Neural cell (in vitro differentiated cells): Measurements from ENCODE around the gene PPP1CB. TPM values are rescaled to one million over a fixed set of nuclear protein-coding genes. Genes with fewer than 3 reads are reported as not detected.

Source experiments
- H2AFZ ChIP-seq: fragments of 200-600, 300-800 bp; sonication (generic), shearing (Covaris generic); 2 replicates; pipeline ENCODE4 v1.6.0; 2014; ENCODE audit warnings: low read depth, mild to moderate bottlenecking, antibody characterized with exemption, low read length, moderate library complexity
- H3F3A ChIP-seq: fragments of 200-600 bp; shearing (Covaris generic); 2 replicates; pipeline ENCODE4 v1.6.1; 2016; ENCODE audit warnings: mild to moderate bottlenecking, moderate library complexity, mixed read lengths, antibody characterized with exemption, low read length; ENCODE audit not compliant: insufficient read depth, poor library complexity, severe bottlenecking
- H3K27ac ChIP-seq: fragments of 200-600, 300-800 bp; sonication (generic), shearing (Covaris generic); 2 replicates; pipeline ENCODE4 v1.5.1; 2014; ENCODE audit warnings: mild to moderate bottlenecking, low read length, moderate library complexity
- H3K27me3 ChIP-seq: fragments of 300-800, 200-600 bp; sonication (generic), shearing (Covaris generic); 2 replicates; pipeline ENCODE4 v1.6.0; 2014; ENCODE audit warnings: mild to moderate bottlenecking, low read depth, low read length, moderate library complexity; ENCODE audit not compliant: insufficient read depth
- H3K36me3 ChIP-seq: fragments of 300-800, 200-600 bp; sonication (generic), shearing (Covaris generic); 2 replicates; pipeline ENCODE4 v1.5.1; 2014; ENCODE audit warnings: mild to moderate bottlenecking, antibody characterized with exemption, low read length, moderate library complexity; ENCODE audit not compliant: insufficient read depth
- H3K4me2 ChIP-seq: fragments of 300-800, 200-600 bp; sonication (generic), shearing (Covaris generic); 2 replicates; pipeline ENCODE4 v1.6.0; 2014; ENCODE audit warnings: mild to moderate bottlenecking, low read length
- H3K4me3 ChIP-seq: fragments of 300-800, 200-600 bp; sonication (generic), shearing (Covaris generic); 2 replicates; pipeline ENCODE4 v1.5.1; 2014; ENCODE audit warnings: mild to moderate bottlenecking, low read length, moderate library complexity
- H3K79me2 ChIP-seq: fragments of 200-600 bp; shearing (Covaris generic); replicated peaks from 2 replicates; pipeline ENCODE4 v1.6.0; 2014; ENCODE audit warnings: mild to moderate bottlenecking, low read length, moderate library complexity; ENCODE audit not compliant: insufficient read depth
- H3K9ac ChIP-seq: fragments of 300-800, 200-600 bp; sonication (generic), shearing (Covaris generic); 2 replicates; pipeline ENCODE4 v1.6.1; 2016; ENCODE audit warnings: mild to moderate bottlenecking, low read length, mixed read lengths
- H3K9me2 ChIP-seq: fragments of 200-600 bp; shearing (Covaris generic); 2 replicates; pipeline ENCODE4 v1.6.1; 2016; ENCODE audit warnings: mild to moderate bottlenecking, low read length, mixed read lengths; ENCODE audit not compliant: insufficient read depth
- H3K9me3 ChIP-seq: fragments of 200-600, 300-800 bp; sonication (generic), shearing (Covaris generic); 2 replicates; pipeline ENCODE4 v1.6.1; 2016; ENCODE audit warnings: mild to moderate bottlenecking, mixed run types, low read length, moderate library complexity, mixed read lengths
- H4K20me1 ChIP-seq: fragments of 200-600 bp; shearing (Covaris generic); 2 replicates; pipeline ENCODE4 v1.6.1; 2016; ENCODE audit warnings: mild to moderate bottlenecking, mixed run types; ENCODE audit not compliant: insufficient read depth
- EP300 ChIP-seq: fragments of 450-650 bp; conservative IDR thresholded peaks from 2 replicates; pipeline ENCODE4 v1.6.1; 2014; ENCODE audit warnings: antibody characterized with exemption, mild to moderate bottlenecking, moderate library complexity; ENCODE audit not compliant: poor library complexity, severe bottlenecking
- EZH2 ChIP-seq: fragments of 200-600, 300-800 bp; shearing (Covaris generic), sonication (generic); IDR thresholded peaks from 2 replicates; pipeline ENCODE4 v1.6.1; 2014; ENCODE audit warnings: antibody characterized with exemption, low read length, borderline replicate concordance, mild to moderate bottlenecking; ENCODE audit not compliant: insufficient read depth, poor library complexity, severe bottlenecking
- MXI1 ChIP-seq: fragments of 450-650 bp; conservative IDR thresholded peaks from 2 replicates; pipeline ENCODE4 v1.6.1; 2014; ENCODE audit warnings: antibody characterized with exemption, mild to moderate bottlenecking; ENCODE audit not compliant: poor library complexity, severe bottlenecking
- POLR2AphosphoS5 ChIP-seq: IDR thresholded peaks from 2 replicates; pipeline ENCODE4 v1.6.1; 2012
- RAD21 ChIP-seq: fragments of 450-650 bp; conservative IDR thresholded peaks from 2 replicates; pipeline ENCODE4 v1.6.1; 2014; ENCODE audit warnings: antibody characterized with exemption, mild to moderate bottlenecking, moderate library complexity
- SMC3 ChIP-seq: fragments of 450-650 bp; conservative IDR thresholded peaks from 2 replicates; pipeline ENCODE4 v1.6.1; 2014; ENCODE audit warnings: antibody characterized with exemption, mild to moderate bottlenecking, moderate library complexity; ENCODE audit not compliant: poor library complexity
- TAF1 ChIP-seq: IDR thresholded peaks from 2 replicates; pipeline ENCODE4 v1.6.1; 2012; ENCODE audit warnings: low read depth
- polyA plus RNA-seq: library from polyadenylated mRNA; depleted of rRNA; stranded (reverse); fragments of >200 nt; gene quantifications from 2 replicates; pipeline ENCODE4 v1.2.3, GENCODE V29; 2014
- TF ChIP-seq, protein P1 (sequence below): fragments of 450-650 bp; IDR thresholded peaks from 2 replicates; pipeline ENCODE4 v1.5.1; 2014; ENCODE audit warnings: antibody characterized with exemption, mild to moderate bottlenecking, moderate library complexity; ENCODE audit not compliant: poor library complexity, severe bottlenecking
- TF ChIP-seq, protein P2 (sequence below): IDR thresholded peaks from 2 replicates; pipeline ENCODE4 v1.6.1; 2012; ENCODE audit warnings: borderline replicate concordance

Gene PPP1CB
- polyA plus RNA-seq, 1 donor from 2014 or later = 239 TPM

GRCh38 chr2:28778392-28778791, 26.8 kb downstream of the PPP1CB start:
- Histone ChIP-seq H3K27me3 (no peaks in the 10 kb centered on the region), H3K4me3 (no peak overlapping the region), H4K20me1 (peaks cover 6% of the 10 kb centered on the region), H3K9me3 (no peaks in the 10 kb centered on the region), H3K27ac (no peak overlapping the region), H2AFZ (no peak overlapping the region), H3K9ac (no peak overlapping the region), H3K4me2 (no peak overlapping the region), H3F3A (no peaks in the 10 kb centered on the region), H3K9me2 (no peaks in the 10 kb centered on the region), H3K36me3 (peaks cover 17% of the 10 kb centered on the region), H3K79me2 (peaks cover 39% of the 10 kb centered on the region)
- TF ChIP-seq, protein P1, sequence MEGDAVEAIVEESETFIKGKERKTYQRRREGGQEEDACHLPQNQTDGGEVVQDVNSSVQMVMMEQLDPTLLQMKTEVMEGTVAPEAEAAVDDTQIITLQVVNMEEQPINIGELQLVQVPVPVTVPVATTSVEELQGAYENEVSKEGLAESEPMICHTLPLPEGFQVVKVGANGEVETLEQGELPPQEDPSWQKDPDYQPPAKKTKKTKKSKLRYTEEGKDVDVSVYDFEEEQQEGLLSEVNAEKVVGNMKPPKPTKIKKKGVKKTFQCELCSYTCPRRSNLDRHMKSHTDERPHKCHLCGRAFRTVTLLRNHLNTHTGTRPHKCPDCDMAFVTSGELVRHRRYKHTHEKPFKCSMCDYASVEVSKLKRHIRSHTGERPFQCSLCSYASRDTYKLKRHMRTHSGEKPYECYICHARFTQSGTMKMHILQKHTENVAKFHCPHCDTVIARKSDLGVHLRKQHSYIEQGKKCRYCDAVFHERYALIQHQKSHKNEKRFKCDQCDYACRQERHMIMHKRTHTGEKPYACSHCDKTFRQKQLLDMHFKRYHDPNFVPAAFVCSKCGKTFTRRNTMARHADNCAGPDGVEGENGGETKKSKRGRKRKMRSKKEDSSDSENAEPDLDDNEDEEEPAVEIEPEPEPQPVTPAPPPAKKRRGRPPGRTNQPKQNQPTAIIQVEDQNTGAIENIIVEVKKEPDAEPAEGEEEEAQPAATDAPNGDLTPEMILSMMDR = no peak
- TF ChIP-seq SMC3 (no peak), POLR2AphosphoS5 (no peak), MXI1 (no peak), EZH2 (no peak), TAF1 (no peak), EP300 (no peak), RAD21 (no peak)
- TF ChIP-seq, protein P2, sequence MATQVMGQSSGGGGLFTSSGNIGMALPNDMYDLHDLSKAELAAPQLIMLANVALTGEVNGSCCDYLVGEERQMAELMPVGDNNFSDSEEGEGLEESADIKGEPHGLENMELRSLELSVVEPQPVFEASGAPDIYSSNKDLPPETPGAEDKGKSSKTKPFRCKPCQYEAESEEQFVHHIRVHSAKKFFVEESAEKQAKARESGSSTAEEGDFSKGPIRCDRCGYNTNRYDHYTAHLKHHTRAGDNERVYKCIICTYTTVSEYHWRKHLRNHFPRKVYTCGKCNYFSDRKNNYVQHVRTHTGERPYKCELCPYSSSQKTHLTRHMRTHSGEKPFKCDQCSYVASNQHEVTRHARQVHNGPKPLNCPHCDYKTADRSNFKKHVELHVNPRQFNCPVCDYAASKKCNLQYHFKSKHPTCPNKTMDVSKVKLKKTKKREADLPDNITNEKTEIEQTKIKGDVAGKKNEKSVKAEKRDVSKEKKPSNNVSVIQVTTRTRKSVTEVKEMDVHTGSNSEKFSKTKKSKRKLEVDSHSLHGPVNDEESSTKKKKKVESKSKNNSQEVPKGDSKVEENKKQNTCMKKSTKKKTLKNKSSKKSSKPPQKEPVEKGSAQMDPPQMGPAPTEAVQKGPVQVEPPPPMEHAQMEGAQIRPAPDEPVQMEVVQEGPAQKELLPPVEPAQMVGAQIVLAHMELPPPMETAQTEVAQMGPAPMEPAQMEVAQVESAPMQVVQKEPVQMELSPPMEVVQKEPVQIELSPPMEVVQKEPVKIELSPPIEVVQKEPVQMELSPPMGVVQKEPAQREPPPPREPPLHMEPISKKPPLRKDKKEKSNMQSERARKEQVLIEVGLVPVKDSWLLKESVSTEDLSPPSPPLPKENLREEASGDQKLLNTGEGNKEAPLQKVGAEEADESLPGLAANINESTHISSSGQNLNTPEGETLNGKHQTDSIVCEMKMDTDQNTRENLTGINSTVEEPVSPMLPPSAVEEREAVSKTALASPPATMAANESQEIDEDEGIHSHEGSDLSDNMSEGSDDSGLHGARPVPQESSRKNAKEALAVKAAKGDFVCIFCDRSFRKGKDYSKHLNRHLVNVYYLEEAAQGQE = no peak

DNA sequence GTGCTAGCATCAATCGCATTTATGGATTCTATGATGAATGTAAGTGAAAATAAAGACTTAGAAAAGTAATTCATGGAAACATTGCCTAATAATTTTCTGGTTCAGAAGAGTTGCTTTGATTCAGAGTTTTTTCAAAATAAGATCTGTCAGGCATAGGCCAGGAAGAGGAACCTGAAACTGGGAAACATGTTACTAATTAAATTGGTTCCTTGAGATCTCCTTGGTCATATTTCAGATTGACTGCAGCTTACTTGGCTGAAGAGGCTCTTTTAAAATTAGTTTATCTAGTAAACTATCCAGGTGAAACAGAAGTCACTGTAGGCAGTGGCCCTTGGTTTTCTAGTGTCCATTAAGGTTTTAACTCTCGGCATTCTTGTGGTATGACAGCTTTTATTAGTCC, 27.4 kb downstream of the PPP1CB start:
- Histone ChIP-seq H3K36me3 (peaks cover 17% of the 10 kb centered on the region), H3K27me3 (no peaks in the 10 kb centered on the region)

GRCh38 chr2:28780496-28780895, 28.9 kb downstream of the PPP1CB start:
- TF ChIP-seq SMC3 (no peak), EP300 (no peak), POLR2AphosphoS5 (no peak)
- TF ChIP-seq, protein P1 = no peak
- peaks cover 17% of the 10 kb centered on the region for H3K36me3 ChIP-seq
- H3K27me3 ChIP-seq = no peaks in the 10 kb centered on the region
- H3K9ac ChIP-seq = no peak overlapping the region
- H3K4me2 ChIP-seq = no peak overlapping the region
- no peak overlapping the region for H2AFZ ChIP-seq
- no peaks in the 10 kb centered on the region for H3K9me3 ChIP-seq
- peaks cover 20% of the 10 kb centered on the region for H3K79me2 ChIP-seq
- no peak overlapping the region for H3K27ac ChIP-seq
- no peaks in the 10 kb centered on the region for H4K20me1 ChIP-seq
- H3K9me2 ChIP-seq = no peaks in the 10 kb centered on the region
- H3F3A ChIP-seq = no peaks in the 10 kb centered on the region
- H3K4me3 ChIP-seq = no peak overlapping the region

More for the DNA sequence above, 27.4 kb downstream of the PPP1CB start:
- no peak overlapping the region for H3K9ac ChIP-seq
- H3K9me3 ChIP-seq = no peaks in the 10 kb centered on the region
- TF ChIP-seq TAF1 = no peak
- H3K27ac ChIP-seq = no peak overlapping the region
- no peaks in the 10 kb centered on the region for H3F3A ChIP-seq
- H2AFZ ChIP-seq = no peak overlapping the region
- H3K4me3 ChIP-seq = no peak overlapping the region
- no peaks in the 10 kb centered on the region for H3K9me2 ChIP-seq
- H3K79me2 ChIP-seq = peaks cover 33% of the 10 kb centered on the region
- no peak overlapping the region for H3K4me2 ChIP-seq
- H4K20me1 ChIP-seq = peaks cover 2% of the 10 kb centered on the region
